Measurements from ENCODE around the gene OR2C1. TPM values are rescaled to one million over a fixed set of nuclear protein-coding genes. Genes with fewer than 3 reads are reported as not detected.

The OR2C1 gene
- total RNA-seq, 1 experiment from 2014 or later: not detected

DNA sequence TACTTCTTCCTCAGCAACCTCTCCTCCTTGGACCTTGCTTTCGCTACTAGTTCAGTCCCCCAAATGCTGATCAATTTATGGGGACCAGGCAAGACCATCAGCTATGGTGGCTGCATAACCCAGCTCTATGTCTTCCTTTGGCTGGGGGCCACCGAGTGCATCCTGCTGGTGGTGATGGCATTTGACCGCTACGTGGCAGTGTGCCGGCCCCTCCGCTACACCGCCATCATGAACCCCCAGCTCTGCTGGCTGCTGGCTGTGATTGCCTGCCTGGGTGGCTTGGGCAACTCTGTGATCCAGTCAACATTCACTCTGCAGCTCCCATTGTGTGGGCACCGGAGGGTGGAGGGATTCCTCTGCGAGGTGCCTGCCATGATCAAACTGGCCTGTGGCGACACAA lies 429 bp downstream of the OR2C1 start:
- peaks cover 5% of the 10 kb centered on the region for H3K27me3 Mint-ChIP-seq (ENCODE audit: insufficient read depth, unreplicated experiment)
- Histone ChIP-seq H3K36me3 (ENCODE audit: control insufficient read depth, insufficient read depth, low read length) (no peaks in the 10 kb centered on the region), H3K9me3 (no peaks in the 10 kb centered on the region), H3K4me1 (no peaks in the 10 kb centered on the region), H3K4me3 (ENCODE audit: low read depth, low read length) (no peak overlapping the region), H3K27me3 (replicated peaks; ENCODE audit: control insufficient read depth, insufficient read depth, low read length) (no peaks in the 10 kb centered on the region)
- TF ChIP-seq, protein P1, sequence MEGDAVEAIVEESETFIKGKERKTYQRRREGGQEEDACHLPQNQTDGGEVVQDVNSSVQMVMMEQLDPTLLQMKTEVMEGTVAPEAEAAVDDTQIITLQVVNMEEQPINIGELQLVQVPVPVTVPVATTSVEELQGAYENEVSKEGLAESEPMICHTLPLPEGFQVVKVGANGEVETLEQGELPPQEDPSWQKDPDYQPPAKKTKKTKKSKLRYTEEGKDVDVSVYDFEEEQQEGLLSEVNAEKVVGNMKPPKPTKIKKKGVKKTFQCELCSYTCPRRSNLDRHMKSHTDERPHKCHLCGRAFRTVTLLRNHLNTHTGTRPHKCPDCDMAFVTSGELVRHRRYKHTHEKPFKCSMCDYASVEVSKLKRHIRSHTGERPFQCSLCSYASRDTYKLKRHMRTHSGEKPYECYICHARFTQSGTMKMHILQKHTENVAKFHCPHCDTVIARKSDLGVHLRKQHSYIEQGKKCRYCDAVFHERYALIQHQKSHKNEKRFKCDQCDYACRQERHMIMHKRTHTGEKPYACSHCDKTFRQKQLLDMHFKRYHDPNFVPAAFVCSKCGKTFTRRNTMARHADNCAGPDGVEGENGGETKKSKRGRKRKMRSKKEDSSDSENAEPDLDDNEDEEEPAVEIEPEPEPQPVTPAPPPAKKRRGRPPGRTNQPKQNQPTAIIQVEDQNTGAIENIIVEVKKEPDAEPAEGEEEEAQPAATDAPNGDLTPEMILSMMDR (IDR thresholded peaks at IDR 0.05; ENCODE audit: insufficient read depth in 1 of 2, low read depth in 1 of 2, low read length in 1 of 2, severe bottlenecking in 1 of 2, unreplicated experiment in 1 of 2): no peak
- intact Hi-C loops (cut with micrococcal nuclease; ENCODE audit: unreplicated experiment): no loop called here
- DNase-seq: no peak
- H3K36me3 Mint-ChIP-seq (ENCODE audit: insufficient read depth, unreplicated experiment): no peaks in the 10 kb centered on the region
- H3K4me1 Mint-ChIP-seq (ENCODE audit: low read depth, unreplicated experiment): no peaks in the 10 kb centered on the region
- H3K27ac Mint-ChIP-seq (ENCODE audit: unreplicated experiment): no peak overlapping the region
- CTCF ChIA-PET: no interaction called here
- no peak overlapping the region for H3K4me3 Mint-ChIP-seq (ENCODE audit: unreplicated experiment)
- BruUV-seq (replicated peaks): no TSS peak
- no peaks in the 10 kb centered on the region for H3K9me3 Mint-ChIP-seq (ENCODE audit: unreplicated experiment)
- POLR2A ChIA-PET: no interaction called here

DNA sequence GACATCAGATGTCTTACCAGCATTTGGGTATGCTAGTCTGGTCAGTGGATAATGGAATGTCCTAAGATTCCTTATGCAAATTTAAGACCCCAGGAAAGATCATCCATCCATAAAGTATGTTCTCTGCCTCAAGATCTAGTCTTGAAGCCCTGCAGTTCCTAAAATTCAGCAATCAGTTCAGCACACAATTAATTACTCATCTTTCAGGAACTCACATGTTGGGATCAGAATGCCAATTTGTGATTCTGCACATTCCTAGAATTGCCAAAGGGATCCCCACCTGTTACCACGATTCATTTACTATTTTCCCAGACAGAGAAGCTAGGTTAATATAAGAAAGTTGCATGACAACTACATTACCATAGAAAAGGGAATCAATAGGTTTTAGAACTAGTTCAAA lies 3.2 kb downstream of the OR2C1 start:
- H3K9me3 Mint-ChIP-seq (ENCODE audit: unreplicated experiment): no peaks in the 10 kb centered on the region
- H3K27me3 ChIP-seq (replicated peaks; ENCODE audit: control insufficient read depth, insufficient read depth, low read length): no peaks in the 10 kb centered on the region

DNA sequence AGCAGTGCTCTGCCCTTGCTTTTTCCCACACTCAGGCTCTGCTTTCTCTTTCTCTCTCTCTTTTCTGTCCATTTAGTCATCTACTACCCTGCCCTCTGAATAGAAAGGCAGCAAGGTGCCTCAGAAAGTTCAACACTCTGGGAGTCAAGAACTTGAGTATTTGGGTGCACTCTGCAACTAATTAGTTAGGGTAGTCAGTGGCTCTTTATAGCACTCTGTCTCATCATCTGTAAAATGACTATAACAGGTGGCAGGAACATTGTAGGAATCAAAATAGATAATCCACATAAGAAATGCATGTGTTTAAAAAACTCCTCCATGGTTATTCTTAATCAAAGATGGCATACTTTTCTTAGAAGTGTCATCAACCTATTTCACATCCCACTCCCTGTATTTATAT lies 7.2 kb downstream of the OR2C1 start:
- H3K4me1 Mint-ChIP-seq (ENCODE audit: low read depth, unreplicated experiment): no peaks in the 10 kb centered on the region
- no peaks in the 10 kb centered on the region for H3K9me3 Mint-ChIP-seq (ENCODE audit: unreplicated experiment)
- CTCF ChIA-PET: no interaction called here
- no peaks in the 10 kb centered on the region for H3K36me3 Mint-ChIP-seq (ENCODE audit: insufficient read depth, unreplicated experiment)
- POLR2A ChIA-PET: no interaction called here
- H3K4me3 ChIP-seq (ENCODE audit: low read depth, low read length): no peak overlapping the region
- TF ChIP-seq, protein P1 (IDR thresholded peaks at IDR 0.05; ENCODE audit: insufficient read depth in 1 of 2, low read depth in 1 of 2, low read length in 1 of 2, severe bottlenecking in 1 of 2, unreplicated experiment in 1 of 2): no peak
- no peak overlapping the region for H3K27ac Mint-ChIP-seq (ENCODE audit: unreplicated experiment)
- H3K9me3 ChIP-seq: no peaks in the 10 kb centered on the region
- H3K4me1 ChIP-seq: no peaks in the 10 kb centered on the region
- H3K27me3 ChIP-seq (replicated peaks; ENCODE audit: control insufficient read depth, insufficient read depth, low read length): no peaks in the 10 kb centered on the region
- H3K27me3 Mint-ChIP-seq (ENCODE audit: insufficient read depth, unreplicated experiment): no peaks in the 10 kb centered on the region
- no peak overlapping the region for H3K4me3 Mint-ChIP-seq (ENCODE audit: unreplicated experiment)
- H3K36me3 ChIP-seq (ENCODE audit: control insufficient read depth, insufficient read depth, low read length): no peaks in the 10 kb centered on the region
- no peak for DNase-seq
- BruUV-seq (replicated peaks): no TSS peak
- intact Hi-C loops (cut with micrococcal nuclease; ENCODE audit: unreplicated experiment): no loop called here

More for the DNA sequence above, 3.2 kb downstream of the OR2C1 start:
- no peak overlapping the region for H3K4me3 ChIP-seq (ENCODE audit: low read depth, low read length)
- POLR2A ChIA-PET: no interaction called here
- no TSS peak for BruUV-seq (replicated peaks)
- Mint-ChIP-seq H3K27me3 (ENCODE audit: insufficient read depth, unreplicated experiment) (peaks cover 5% of the 10 kb centered on the region), H3K4me3 (ENCODE audit: unreplicated experiment) (no peak overlapping the region), H3K36me3 (ENCODE audit: insufficient read depth, unreplicated experiment) (no peaks in the 10 kb centered on the region), H3K4me1 (ENCODE audit: low read depth, unreplicated experiment) (no peaks in the 10 kb centered on the region), H3K27ac (ENCODE audit: unreplicated experiment) (no peak overlapping the region)
- no peaks in the 10 kb centered on the region for H3K36me3 ChIP-seq (ENCODE audit: control insufficient read depth, insufficient read depth, low read length)
- H3K4me1 ChIP-seq: no peaks in the 10 kb centered on the region
- H3K9me3 ChIP-seq: no peaks in the 10 kb centered on the region
- no peak for DNase-seq
- TF ChIP-seq, protein P1 (IDR thresholded peaks at IDR 0.05; ENCODE audit: insufficient read depth in 1 of 2, low read depth in 1 of 2, low read length in 1 of 2, severe bottlenecking in 1 of 2, unreplicated experiment in 1 of 2): no peak
- intact Hi-C loops (cut with micrococcal nuclease; ENCODE audit: unreplicated experiment): no loop called here
- CTCF ChIA-PET: no interaction called here
